Sigmoid colon (tissue), 4 donors: ENCODE data around the gene TTLL10.

Source experiments
- EP300 ChIP-seq, 4 donors: sonication (generic); formaldehyde crosslinking; IDR thresholded peaks; one replicate each; pipeline ENCODE4 v1.6.1; 2017; ENCODE audit warnings: antibody characterized with exemption in 4 of 4
- POLR2A ChIP-seq, 2 donors: fragments of 450-650 bp; IDR thresholded peaks; one replicate each; pipeline ENCODE4 v1.6.1; 2016; ENCODE audit warnings: antibody characterized with exemption in 2 of 2, mild to moderate bottlenecking in 2 of 2, moderate library complexity in 2 of 2
- POLR2AphosphoS5 ChIP-seq, 4 donors: sonication (generic); formaldehyde crosslinking; IDR thresholded peaks; one replicate each; pipeline ENCODE4 v1.6.1; 2017; ENCODE audit warnings: antibody characterized with exemption in 4 of 4
- TF ChIP-seq, protein P1 (sequence below), 4 experiments: fragments of 450-650 bp in 3 of 4; fragments of 200-600 bp in 1 of 4; IDR thresholded peaks; one replicate each; pipeline ENCODE4 v1.5.1; 2016 to 2019; ENCODE audit warnings: antibody characterized with exemption in 4 of 4, mild to moderate bottlenecking in 3 of 4, moderate library complexity in 2 of 4

DNA sequence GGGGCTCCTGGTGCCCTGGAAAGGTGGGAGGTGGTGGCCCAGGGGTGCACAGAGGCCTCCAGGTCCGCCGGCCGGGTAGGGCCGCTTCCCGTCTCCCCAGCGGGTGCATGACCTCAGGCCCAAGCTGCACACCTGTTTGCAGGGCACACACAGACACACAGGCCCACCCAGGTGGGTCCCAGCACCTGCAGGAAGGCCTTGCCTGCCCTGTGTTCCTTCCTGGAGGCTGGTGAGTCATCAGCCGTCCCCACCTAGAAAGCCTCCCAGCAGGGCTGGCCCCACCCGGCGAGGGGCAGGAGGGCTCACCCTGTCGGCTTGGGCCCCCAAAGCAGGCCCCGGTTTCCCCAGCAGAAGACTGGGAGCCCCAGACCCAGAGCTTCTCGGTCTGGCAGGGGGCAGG, 23.6 kb upstream of the TTLL10 start:
- TF ChIP-seq, protein P1, sequence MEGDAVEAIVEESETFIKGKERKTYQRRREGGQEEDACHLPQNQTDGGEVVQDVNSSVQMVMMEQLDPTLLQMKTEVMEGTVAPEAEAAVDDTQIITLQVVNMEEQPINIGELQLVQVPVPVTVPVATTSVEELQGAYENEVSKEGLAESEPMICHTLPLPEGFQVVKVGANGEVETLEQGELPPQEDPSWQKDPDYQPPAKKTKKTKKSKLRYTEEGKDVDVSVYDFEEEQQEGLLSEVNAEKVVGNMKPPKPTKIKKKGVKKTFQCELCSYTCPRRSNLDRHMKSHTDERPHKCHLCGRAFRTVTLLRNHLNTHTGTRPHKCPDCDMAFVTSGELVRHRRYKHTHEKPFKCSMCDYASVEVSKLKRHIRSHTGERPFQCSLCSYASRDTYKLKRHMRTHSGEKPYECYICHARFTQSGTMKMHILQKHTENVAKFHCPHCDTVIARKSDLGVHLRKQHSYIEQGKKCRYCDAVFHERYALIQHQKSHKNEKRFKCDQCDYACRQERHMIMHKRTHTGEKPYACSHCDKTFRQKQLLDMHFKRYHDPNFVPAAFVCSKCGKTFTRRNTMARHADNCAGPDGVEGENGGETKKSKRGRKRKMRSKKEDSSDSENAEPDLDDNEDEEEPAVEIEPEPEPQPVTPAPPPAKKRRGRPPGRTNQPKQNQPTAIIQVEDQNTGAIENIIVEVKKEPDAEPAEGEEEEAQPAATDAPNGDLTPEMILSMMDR (IDR thresholded peaks at IDR 0.05): no peak
- TF ChIP-seq POLR2A (IDR thresholded peaks at IDR 0.05) (no peak), EP300 (IDR thresholded peaks at IDR 0.05) (no peak), POLR2AphosphoS5 (IDR thresholded peaks at IDR 0.05) (peak in 1 of 4 donors; percentile 20)
